WTC11 (cell line): Measurements from ENCODE around the gene YAF2. TPM values are rescaled to one million over a fixed set of nuclear protein-coding genes. Genes with fewer than 3 reads are reported as not detected.

Experiments
- ATAC-seq: fragments of 200-7000 bp; cut with Tn5 transposase; 2 replicates; pipeline ENCODE4 v1.10.0; 2021; ENCODE audit warnings: mild to moderate bottlenecking, moderate library complexity
- CTCF ChIA-PET: fragments of 300-600 bp; sonication (Branson Sonifier 250); formaldehyde crosslinking; loops from one replicate; lab custom pipeline; 2021; ENCODE audit warnings: antibody characterized with exemption; lab: Charles Lee
- POLR2A ChIA-PET: fragments of 350-600 bp; sonication (Branson Sonifier 250); formaldehyde crosslinking; loops from one replicate; lab custom pipeline; 2021; ENCODE audit warnings: antibody characterized with exemption; lab: Charles Lee
- DNase-seq: peaks from one replicate; pipeline ENCODE4 v3.0.0; 2021; ENCODE audit warnings: low spot score
- H3K27ac Mint-ChIP-seq: 2 replicates; pipeline ENCODE4 v1.8.0; 2021; ENCODE audit warnings: mixed read lengths
- H3K27me3 Mint-ChIP-seq: 2 replicates; pipeline ENCODE4 v1.8.0; 2021; ENCODE audit warnings: low read depth, mild to moderate bottlenecking, moderate library complexity, mixed read lengths
- H3K36me3 Mint-ChIP-seq: 2 replicates; pipeline ENCODE4 v1.8.0; 2021; ENCODE audit warnings: mixed read lengths
- H3K4me1 Mint-ChIP-seq: 2 replicates; pipeline ENCODE4 v1.8.0; 2022; ENCODE audit warnings: mixed read lengths
- H3K4me3 Mint-ChIP-seq: 2 replicates; pipeline ENCODE4 v1.8.0; 2021; ENCODE audit warnings: mild to moderate bottlenecking, moderate library complexity, mixed read lengths
- H3K9me3 Mint-ChIP-seq: 2 replicates; pipeline ENCODE4 v1.8.0; 2021; ENCODE audit warnings: mixed read lengths
- AR ChIP-seq: fragments of 250-450 bp; sonication (Bioruptor Pico); IDR thresholded peaks from 2 replicates; pipeline ENCODE4 v1.9.0; 2021; ENCODE audit warnings: mild to moderate bottlenecking
- CBFB ChIP-seq: sonication (generic); formaldehyde crosslinking; IDR thresholded peaks from 2 replicates; pipeline ENCODE4 v1.8.1; 2022; ENCODE audit warnings: mild to moderate bottlenecking, low read depth, missing genetic modification reagents
- CREM ChIP-seq: sonication (generic); formaldehyde crosslinking; IDR thresholded peaks from 2 replicates; pipeline ENCODE4 v1.8.1; 2022; ENCODE audit warnings: mild to moderate bottlenecking, missing genetic modification reagents, moderate library complexity
- E2F5 ChIP-seq: sonication (generic); formaldehyde crosslinking; IDR thresholded peaks from 2 replicates; pipeline ENCODE4 v1.8.1; 2022; ENCODE audit warnings: mild to moderate bottlenecking, moderate library complexity, missing genetic modification reagents
- FOXP1 ChIP-seq: sonication (generic); formaldehyde crosslinking; IDR thresholded peaks from 2 replicates; pipeline ENCODE4 v1.8.0; 2022; ENCODE audit warnings: missing genetic modification reagents, mild to moderate bottlenecking, moderate library complexity, borderline replicate concordance
- FOXP4 ChIP-seq: sonication (generic); formaldehyde crosslinking; IDR thresholded peaks from 2 replicates; pipeline ENCODE4 v1.8.0; 2022; ENCODE audit warnings: mild to moderate bottlenecking, missing genetic modification reagents
- GTF2I ChIP-seq: fragments of 250-450 bp; sonication (Bioruptor Pico); conservative IDR thresholded peaks from 2 replicates; pipeline ENCODE4 v1.4.0; 2021; ENCODE audit warnings: mild to moderate bottlenecking
- MAX ChIP-seq: sonication (generic); formaldehyde crosslinking; IDR thresholded peaks from 2 replicates; pipeline ENCODE4 v1.8.0; 2022; ENCODE audit warnings: mild to moderate bottlenecking, missing genetic modification reagents
- MXD4 ChIP-seq: fragments of 250-450 bp; sonication (Bioruptor Pico); IDR thresholded peaks from 2 replicates; pipeline ENCODE4 v1.8.0; 2021; ENCODE audit warnings: mild to moderate bottlenecking, moderate library complexity, borderline replicate concordance
- MYBL2 ChIP-seq: sonication (generic); formaldehyde crosslinking; IDR thresholded peaks from 2 replicates; pipeline ENCODE4 v1.8.1; 2023; ENCODE audit warnings: mild to moderate bottlenecking, moderate library complexity, missing genetic modification reagents
- NR2C2 ChIP-seq: sonication (generic); formaldehyde crosslinking; IDR thresholded peaks from 2 replicates; pipeline ENCODE4 v1.8.0; 2022; ENCODE audit warnings: mild to moderate bottlenecking, missing genetic modification reagents
- PRRX2 ChIP-seq: fragments of 250-450 bp; sonication (Bioruptor Pico); IDR thresholded peaks from 2 replicates; pipeline ENCODE4 v1.8.0; 2021; ENCODE audit warnings: mild to moderate bottlenecking
- ZBTB21 ChIP-seq: sonication (generic); formaldehyde crosslinking; IDR thresholded peaks from 2 replicates; pipeline ENCODE4 v1.8.1; 2023; ENCODE audit warnings: mild to moderate bottlenecking, missing genetic modification reagents, borderline replicate concordance
- ZNF219 ChIP-seq: sonication (generic); formaldehyde crosslinking; IDR thresholded peaks from 2 replicates; pipeline ENCODE4 v1.8.0; 2023; ENCODE audit warnings: missing genetic modification reagents, mild to moderate bottlenecking, borderline replicate concordance
- ZNF281 ChIP-seq: sonication (generic); formaldehyde crosslinking; IDR thresholded peaks from 2 replicates; pipeline ENCODE4 v1.8.0; 2023; ENCODE audit warnings: mild to moderate bottlenecking, missing genetic modification reagents
- ZNF671 ChIP-seq: fragments of 250-450 bp; sonication (Bioruptor Pico); IDR thresholded peaks from 2 replicates; pipeline ENCODE4 v1.8.0; 2021; ENCODE audit warnings: mild to moderate bottlenecking
- ZSCAN18 ChIP-seq: fragments of 250-450 bp; sonication (Bioruptor Pico); IDR thresholded peaks from 2 replicates; pipeline ENCODE4 v2.1.2; 2022; ENCODE audit warnings: mild to moderate bottlenecking, moderate library complexity
- total RNA-seq: library from RNA; stranded (reverse); gene quantifications from 3 replicates; pipeline ENCODE4 v1.2.3, GENCODE V29; 2021

YAF2 gene
- total RNA-seq, 1 experiment from 2014 or later, result 3.3 TPM

- DNase-seq (no peak), ATAC-seq (no peak)
- H3K27me3 Mint-ChIP-seq, result peaks cover 3% of the 10 kb centered on the region
- ChIA-PET CTCF (no interaction called here), POLR2A (no interaction called here)
- no peaks in the 10 kb centered on the region; the same call in 1 of the 2 replicates for H3K36me3 Mint-ChIP-seq
- no peak overlapping the region for H3K27ac Mint-ChIP-seq
- H3K9me3 Mint-ChIP-seq, result peaks cover 2% of the 10 kb centered on the region
- no peak overlapping the region for H3K4me3 Mint-ChIP-seq
- H3K4me1 Mint-ChIP-seq, result no peaks in the 10 kb centered on the region
- TF ChIP-seq E2F5 (CRISPR knock-in tag) (no peak), MXD4 (CRISPR knock-in tag) (no peak), PRRX2 (no peak), GTF2I (CRISPR knock-in tag) (no peak), AR (CRISPR knock-in tag) (no peak), FOXP1 (CRISPR knock-in tag) (no peak), ZNF281 (CRISPR knock-in tag) (no peak), CREM (CRISPR knock-in tag) (no peak), MAX (CRISPR knock-in tag) (no peak), ZNF219 (CRISPR knock-in tag) (no peak)
- TF ChIP-seq, all 79 proteins: peak for 0
These were observed 29.6 kb upstream of the YAF2 start for GRCh38 chr12:42267413-42268190.

GRCh38 chr12:42266579-42267230 lies 28.7 kb upstream of the YAF2 start:
- DNase-seq (no peak), ATAC-seq (no peak)
- H3K4me1 Mint-ChIP-seq, result no peaks in the 10 kb centered on the region
- ChIA-PET CTCF (no interaction called here), POLR2A (no interaction called here)
- no peak overlapping the region for H3K4me3 Mint-ChIP-seq
- peaks cover 3% of the 10 kb centered on the region for H3K27me3 Mint-ChIP-seq
- H3K27ac Mint-ChIP-seq, result no peak overlapping the region
- no peak for TF ChIP-seq E2F5 (CRISPR knock-in tag)
- TF ChIP-seq ZNF671, result no peak
- TF ChIP-seq ZBTB21 (CRISPR knock-in tag), result no peak
- TF ChIP-seq FOXP4 (CRISPR knock-in tag), result no peak
- TF ChIP-seq NR2C2 (CRISPR knock-in tag), result no peak
- TF ChIP-seq CBFB (CRISPR knock-in tag), result no peak
- no peak for TF ChIP-seq ZSCAN18 (CRISPR knock-in tag)
- no peak for TF ChIP-seq MYBL2 (CRISPR knock-in tag)
- no peaks in the 10 kb centered on the region for H3K9me3 Mint-ChIP-seq
- H3K36me3 Mint-ChIP-seq, result no peaks in the 10 kb centered on the region
